HG03520 (cell line): ENCODE results near the gene CIAO3.

ENCODE experiments used
- ATAC-seq: cut with Tn5 transposase; IDR thresholded peaks from one replicate; pipeline ENCODE4 v1.9.1; 2021; ENCODE audit warnings: mild to moderate bottlenecking, moderate library complexity; ENCODE audit not compliant: unreplicated experiment

Gene CIAO3

DNA sequence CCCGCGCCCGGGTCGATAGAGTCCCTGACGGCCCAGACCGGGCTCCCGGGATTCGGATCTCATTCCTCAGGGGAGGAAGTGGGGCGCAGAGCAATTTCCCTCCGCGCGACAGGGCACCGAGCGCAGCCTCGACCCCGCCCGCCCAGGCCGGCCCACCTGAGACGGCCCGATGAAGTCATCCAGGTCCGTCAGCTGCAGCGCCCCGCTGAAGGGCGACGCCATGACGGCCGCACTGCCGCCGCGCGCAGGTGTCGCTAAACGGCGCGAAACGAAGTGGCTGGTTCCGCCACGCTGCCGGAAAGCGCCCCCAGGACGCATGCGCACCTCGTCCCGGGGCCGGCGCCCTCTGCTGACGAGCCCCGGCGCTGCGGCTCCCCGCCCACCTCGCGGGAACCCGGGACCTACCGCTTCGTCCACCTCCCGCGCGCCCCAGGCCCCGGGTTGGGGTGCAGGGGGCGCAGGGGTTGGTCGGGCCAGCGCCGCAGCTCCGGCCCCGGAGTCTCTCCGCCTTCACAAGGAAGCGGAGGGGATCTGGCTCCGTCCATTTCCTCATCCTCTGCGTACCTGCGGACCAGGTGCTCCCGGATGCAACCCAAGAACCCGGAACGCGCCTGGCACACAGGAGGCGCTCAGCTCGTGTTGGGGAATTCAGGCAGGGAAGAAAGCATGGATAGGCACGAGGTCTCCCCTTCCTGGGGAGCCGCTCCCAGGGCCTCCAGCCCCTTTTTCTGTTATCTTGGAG is at the start of gene CIAO3:
Gene CIAO3, minus strand, starts transcription at position 234 of the 742 bp plus-strand sequence. Its CDS starts 12 bp downstream, at position 222.
- peak; percentile 62 for ATAC-seq

DNA sequence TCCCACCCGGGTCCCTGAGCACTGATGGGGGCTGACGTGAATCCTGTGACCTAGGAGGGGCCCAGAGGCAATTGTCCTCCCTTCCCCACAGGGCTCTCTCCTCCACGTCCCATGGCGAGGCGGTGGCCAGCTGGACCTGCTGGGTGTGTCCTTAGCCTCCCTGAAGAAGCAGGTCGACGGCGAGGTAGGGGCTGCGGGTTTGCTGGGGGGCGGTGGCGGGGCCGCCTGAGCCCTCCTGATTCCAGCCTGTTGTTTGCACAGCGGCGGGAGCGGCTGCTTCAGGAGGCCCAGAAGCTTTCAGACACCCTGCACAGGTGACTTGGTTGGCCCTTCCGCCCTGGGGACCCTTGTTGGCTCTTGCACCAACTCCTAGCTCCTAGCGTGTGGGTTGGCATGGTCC is 49.3 kb upstream of the CIAO3 start:
- ATAC-seq: no peak

DNA sequence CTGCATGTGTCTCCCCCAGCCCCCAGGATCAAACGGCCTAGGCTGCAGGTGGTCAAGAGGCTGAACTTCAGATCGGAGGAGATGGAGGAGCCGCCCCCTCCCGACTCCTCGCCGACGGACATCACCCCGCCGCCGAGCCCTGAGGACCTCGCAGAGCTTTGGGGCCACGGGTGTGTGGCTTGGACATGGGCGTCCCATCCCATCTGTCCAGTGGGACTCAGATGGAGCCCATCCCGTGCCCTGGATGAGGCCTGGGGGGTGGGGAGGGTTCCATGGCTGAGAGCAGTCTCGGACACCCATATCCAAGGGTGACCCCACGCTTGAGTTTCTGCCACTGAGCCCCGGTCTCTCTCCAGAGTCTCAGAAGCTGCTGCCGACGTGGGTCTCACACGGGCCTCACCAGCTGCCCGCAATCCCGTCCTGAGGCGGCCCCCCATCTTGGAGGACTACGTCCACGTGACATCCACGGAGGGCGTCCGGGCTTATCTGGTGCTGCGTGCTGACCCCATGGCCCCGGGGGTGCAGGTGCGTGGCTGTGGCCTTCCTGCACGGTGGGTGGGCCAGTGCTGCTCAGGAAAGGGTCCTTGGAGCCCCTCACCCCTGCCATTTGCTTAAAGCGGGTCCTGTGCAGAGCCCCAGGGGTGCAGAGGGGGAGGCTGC is 48.5 kb upstream of the CIAO3 start:
- ATAC-seq: no peak

DNA sequence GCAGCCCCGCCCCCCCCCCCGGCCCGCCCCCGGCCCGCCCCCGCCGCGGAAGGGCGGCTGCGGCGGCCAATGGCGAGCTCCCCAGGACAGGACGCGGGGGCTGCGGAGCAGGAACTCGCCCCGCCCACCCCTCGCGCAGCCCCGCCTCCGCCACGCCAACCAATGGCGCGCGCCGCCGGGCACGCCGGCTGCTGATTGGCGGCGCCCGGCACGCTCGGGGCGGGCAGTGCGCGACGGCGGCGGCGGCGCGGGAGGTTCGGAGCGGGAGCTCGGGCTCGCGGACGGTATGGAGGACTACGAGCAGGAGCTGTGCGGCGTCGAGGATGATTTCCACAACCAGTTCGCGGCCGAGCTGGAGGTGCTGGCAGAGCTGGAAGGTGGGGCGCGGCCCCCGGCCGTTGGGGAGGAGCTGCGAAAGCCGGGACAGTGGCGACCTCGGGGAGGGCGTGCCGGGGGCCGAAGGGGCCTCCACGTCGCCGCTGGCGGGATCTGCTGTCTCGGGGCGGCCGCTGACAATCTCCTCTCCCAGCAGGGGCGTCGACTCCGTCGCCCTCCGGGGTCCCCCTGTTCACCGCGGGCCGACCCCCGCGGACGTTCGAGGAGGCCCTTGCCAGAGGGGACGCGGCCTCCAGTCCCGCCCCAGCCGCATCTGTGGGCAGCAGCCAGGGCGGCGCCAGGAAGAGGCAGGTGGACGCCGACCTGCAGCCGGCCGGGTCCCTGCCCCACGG is 47.8 kb upstream of the CIAO3 start, which contains the start of gene CHTF18:
Gene CHTF18, plus strand, starts transcription at position 222 of the 728 bp plus-strand sequence. Its CDS starts 65 bp downstream, at position 287.
- ATAC-seq: peak; percentile 71

DNA sequence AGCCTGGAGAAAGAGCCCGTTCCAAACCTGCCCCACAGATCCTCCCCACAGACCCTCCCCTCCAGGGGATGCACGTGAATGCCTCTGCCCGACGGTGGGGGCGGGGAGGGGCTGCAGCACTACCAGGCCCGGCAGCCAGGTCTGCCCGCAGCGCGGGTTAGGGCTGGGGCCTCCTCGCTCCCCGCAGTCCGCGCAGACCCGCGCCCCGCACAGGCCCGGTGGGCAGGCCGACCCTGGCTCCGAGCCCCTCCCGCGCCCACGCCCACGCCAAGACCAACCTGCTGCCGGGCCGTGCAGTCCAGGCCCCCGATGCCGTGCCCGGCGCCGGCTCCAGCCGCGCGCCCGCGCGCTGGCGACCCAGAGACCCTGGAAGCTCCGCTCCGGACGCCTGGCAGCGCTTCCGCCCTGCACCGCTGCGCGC is 47.2 kb upstream of the CIAO3 start, which contains the start of gene RPUSD1:
Gene RPUSD1, minus strand, starts transcription at position 404 of the 421 bp plus-strand sequence. CDS start 644 bp downstream, outside the sequence.
- peak; percentile 13 for ATAC-seq

DNA sequence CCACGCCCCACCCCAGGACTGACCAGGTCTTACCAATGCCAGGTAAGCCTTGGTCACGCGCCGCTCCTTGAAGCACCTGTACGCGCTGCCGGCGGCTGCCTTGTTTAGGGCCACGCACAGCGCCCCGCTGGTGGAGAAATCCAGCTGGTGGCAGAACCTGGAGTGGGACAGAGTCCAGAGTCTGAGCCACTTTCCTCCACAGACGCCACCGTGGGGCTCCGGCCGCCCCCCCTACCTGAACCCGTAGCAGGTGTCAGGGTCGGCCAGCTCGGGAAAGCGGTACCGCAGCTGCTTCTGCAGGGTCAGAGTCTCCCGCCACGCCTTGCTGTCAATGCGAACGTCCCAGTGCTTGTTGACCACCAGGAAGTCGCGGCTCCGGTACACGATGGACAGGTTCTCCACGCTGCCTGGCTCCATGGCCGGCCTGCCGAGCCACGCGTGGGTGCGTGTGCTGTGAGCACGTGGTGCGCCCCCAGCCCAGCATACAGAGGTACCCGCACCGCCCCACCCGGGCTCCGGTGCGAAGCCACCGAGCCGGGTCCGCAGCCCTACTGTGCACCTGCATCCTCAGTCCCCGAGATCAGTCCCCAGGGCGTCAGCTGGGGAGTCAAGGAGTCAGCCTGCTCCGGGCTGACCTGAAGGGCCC is 46.6 kb upstream of the CIAO3 start:
- ATAC-seq: no peak

DNA sequence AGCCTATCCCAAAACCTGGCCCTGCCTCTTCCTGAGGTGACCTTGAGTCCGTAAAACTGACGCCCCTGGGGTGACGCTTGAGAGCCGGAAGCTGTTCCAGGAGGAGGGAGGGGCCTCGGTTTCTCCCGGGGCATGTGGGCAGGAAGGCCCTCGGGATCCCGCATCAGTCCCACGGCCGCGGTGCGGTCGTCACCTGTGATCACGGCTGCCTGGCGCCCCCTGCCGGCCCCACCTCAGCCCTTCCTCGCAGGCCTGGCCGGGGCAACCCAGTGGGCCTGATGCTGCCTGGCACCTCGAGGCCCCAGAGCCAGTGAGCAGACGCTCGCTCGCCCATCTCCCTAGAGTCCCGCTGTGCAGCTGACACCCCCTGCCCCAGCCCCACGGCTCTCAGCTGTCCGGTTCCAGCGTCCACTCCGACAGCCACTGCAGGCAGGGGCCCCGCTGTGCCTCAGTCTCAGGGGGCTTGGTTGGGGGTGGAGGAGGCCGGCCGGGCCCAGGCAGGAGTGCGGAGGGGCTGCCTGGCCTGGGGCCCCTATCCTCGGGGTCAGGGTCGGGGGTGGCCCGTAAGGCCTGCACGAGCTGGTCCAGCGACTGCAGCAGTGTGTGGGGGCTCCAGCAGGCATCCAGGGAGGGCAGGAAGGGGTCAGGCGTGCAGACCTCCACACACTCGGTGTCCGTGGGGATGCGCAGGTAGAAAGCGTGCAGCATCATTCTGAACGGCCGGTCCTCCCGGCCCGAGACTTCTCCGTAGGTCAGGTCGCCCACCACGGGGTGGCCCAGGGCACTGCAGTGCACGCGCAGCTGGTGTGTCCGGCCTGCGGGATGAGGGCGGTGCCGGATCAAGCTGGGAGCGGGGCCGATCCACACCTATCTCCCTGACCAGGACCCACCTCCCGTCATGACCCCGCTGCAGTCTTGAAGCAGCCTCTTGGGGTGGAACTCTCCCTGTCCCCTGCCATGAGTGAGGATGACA is 45.1 kb upstream of the CIAO3 start:
- ATAC-seq: no peak

DNA sequence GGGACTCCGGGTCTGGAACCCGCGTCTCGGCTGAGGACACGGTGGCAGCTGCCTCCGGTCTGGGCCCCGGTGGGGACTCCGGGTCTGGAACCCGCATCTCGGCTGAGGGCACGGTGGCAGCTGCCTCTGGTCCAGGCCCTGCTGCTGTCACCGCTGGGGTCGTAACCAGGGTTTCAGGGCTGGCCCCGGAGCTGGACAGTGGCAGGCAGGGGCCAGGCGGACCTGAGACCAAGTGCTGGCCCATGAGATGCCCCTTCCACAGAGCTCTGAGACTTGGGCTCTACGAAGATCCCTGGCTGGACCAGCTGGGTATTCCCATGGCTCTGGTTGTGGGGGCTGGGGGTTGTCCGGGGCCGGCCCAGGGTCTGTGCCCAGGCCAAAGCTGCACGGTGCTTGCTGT is 43.6 kb upstream of the CIAO3 start:
- no peak for ATAC-seq

DNA sequence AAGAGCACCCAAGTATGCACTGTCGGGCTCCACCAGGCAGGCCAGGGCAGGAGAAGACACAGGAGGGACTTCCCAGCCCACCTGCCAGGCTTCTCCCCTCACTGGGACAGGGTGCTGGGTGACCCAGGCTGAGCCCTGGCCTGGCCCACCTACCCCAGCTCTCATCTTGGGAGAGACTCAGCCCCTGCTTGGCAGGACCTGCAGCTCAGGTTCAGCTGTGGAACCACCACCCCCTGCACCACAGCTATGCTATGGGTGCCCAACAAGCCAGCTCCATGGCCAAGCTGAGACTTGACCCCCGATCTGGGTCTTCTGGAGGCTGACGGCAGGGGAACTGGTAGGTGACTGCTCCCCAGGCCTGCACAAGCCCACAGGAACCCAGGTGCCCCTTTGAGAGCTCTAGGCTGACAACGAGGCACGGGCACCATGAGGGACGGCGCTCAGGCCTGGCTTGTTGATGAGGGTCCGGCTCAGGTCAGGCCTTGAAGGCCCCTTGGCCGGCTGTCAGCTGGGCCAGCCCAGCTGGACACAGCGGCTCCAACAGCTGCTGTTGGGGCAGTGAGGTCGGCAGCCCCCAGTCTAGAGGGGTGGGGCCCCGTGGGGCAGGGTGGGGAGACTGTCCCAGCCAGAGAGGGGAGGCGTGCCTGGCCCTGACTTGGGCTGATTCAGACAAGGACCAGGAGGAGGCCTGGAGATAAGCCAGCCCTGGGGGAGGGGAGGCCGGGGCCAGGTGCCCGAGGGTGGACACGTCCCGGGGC is 42.8 kb upstream of the CIAO3 start:
- ATAC-seq: no peak

DNA sequence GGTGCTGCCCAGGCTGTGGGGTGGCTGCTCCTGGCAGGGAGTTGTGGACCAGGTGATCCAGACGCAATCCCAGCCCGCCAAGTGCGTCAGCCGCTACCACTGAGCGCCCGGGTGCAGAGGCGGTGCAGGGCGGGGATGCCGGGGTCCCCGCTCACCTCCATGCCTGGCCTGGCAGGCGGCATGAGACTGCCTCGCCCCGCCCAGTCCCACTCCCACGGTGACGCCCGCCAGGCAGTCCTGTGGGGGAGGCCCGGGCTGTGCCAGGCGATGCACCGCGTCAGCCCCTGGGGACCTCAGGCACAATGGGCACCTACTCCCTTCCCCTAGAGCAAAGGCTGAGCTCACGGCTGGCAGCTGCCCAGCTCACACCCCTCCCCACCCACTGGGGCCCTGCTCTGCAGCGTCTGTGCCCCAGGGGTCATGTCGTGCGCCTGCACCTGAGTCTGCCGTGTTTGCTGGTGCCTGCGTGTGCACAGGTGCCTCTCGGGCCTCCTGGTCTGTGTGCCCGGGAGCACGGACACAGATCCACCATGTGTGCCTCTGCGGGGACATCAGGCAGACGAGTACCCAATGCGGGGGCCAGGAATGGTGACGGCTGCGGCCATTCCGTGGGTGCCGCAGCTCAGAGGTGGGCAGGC is 42.1 kb upstream of the CIAO3 start:
- ATAC-seq: no peak

DNA sequence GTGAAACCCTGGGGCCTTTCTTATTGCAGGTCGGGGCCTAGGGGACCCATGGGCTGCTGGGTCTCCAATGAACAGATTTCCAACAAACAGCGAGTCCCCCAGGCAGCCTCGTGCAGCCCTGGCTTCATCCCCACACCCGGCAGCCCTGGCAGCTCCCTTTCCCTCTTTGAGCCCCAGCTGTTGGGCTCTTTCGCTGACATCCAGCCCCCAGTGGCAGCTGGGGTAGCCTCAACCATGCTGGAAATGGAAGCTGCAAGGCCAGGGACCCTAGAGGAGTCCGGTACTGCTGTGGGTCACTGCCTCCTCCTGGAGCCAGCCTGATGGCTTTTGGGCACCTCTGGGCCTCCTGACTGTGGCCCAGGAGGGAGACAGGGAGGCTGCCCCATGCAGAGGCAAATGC is 41.5 kb upstream of the CIAO3 start:
- ATAC-seq: no peak

DNA sequence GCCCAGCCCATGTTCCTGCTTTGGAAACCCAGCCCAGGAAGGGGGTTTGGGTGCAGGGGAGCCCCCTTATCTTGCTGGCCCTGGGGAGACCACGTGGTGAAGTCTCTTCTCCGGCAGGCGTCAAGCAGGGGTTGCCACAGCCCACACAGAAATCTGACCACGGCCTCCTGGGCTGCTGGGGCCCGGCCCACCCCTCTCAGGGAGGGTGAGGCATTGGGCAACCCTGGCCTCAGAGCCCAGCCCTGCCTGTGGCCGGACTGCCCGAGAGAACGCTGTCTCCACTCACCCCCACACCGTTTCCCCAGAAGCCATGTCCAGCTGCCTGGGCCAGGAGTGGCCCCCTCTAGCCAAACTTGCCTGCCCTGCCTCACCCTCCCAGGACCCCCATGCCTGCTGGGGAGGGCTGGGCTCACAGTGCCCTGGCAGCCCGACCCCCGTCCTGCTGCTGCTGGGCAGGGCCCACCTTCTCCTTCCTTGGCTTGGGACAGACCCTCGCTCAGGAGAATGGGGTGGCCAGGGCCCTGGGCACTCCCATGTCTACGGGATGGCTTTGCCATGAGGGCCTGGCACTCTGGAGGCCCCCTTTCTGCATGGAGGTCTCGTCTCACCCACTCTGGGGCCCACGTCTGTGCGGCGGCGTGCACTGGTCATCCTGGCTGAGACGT is 40.7 kb upstream of the CIAO3 start:
- ATAC-seq: no peak

DNA sequence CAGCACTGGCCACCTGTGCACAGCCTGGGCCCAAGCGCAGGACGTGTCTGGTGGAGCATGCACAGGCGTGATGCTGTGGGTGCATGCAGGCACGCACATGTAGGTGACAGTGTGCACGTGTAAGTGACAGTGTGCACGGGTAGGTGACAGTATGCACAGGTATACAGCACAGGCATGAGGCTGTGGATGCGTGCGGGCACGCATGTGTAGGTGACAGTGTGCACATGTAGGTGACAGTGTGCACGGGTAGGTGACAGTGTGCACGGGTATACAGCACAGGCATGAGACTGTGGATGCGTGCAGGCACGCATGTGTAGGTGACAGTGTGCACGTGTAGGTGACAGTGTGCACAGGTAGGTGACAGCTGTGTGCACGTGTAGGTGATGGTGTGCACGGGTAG is 39.5 kb upstream of the CIAO3 start:
- ATAC-seq: no peak

DNA sequence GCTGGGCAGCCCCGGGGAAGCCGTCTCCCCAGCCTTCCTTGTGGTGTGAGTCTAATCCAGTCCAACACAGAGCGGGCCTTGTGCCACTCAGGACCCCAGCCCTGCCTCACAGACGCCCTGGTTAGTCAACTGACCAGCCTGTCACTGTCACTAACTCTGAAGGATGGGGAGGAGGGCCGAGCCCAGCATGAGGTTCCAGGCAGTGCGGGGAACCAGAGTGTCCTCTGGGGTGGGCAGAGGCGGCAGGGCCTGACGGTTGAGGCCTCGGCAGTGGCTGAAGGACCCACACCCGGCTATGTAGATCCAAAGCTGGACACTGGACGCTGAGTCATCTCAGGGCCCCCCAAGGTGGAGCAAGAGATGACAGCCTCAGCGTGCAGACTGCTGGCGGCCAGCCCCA is 38.8 kb upstream of the CIAO3 start:
- no peak for ATAC-seq

DNA sequence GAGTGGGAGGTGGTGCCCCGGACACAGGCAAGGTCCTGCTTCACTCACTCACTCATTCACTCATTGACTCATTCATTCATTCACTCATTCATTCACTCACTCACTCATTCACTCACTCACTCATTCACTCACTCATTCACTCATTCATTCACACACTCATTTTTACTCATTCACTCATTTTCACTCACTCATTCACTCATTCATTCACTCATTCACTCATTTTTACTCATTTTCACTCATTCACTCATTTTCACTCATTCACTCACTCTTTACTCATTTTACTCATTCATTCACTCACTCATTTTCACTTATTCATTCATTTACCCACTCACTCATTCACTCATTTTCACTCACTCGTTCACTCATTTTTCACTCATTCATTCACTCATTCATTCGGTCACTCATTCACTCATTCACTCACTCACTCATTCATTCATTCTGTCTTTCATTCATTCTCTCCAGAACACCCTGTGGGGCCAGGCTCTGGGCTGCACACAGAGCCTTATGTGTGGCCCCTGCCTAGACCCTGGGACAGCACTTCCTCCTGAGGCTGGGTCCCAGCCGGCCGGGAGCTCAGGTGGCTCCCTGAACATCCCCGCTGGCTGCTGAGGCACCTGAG is 38.2 kb upstream of the CIAO3 start:
- ATAC-seq: no peak

DNA sequence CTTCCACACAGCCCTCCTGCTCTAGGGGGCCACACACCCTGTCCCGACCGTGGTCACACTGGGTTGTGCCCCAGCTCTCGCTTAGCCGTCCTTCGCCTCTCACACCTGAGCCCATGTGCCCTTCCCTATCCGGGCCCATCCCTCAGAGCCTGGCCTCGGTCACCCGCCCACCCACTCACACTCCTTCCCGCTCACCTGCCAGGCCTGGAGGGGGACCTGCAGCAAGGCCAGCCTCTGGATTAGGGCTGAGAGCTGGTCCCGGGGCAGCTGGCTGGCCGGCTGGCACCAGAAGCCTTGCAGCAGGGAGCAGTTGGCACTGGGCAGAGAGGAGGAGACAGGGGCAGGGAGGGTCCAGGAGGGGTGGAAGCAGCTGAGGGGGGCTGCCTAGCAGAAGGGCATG is 37.6 kb upstream of the CIAO3 start:
- ATAC-seq: no peak

DNA sequence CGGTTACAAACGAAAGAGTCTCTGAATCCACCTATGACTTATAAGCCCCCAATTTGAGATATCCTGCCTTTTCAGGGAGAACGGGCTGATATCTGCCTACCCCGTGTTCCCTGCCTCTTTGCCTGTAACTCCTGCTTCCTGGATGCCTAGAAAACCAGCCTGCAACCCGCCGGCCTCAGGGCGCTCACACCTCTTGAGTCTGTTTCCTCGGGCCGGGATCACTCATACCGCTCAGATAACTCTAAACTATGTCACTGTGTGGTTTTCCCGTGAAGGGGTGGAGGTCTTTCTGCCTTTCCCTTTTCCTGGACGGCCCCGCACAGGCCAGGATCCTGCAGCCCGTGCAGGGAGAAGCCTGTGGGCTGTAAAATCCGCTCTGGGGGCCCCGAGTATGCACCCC is 37.0 kb upstream of the CIAO3 start:
- no peak for ATAC-seq

DNA sequence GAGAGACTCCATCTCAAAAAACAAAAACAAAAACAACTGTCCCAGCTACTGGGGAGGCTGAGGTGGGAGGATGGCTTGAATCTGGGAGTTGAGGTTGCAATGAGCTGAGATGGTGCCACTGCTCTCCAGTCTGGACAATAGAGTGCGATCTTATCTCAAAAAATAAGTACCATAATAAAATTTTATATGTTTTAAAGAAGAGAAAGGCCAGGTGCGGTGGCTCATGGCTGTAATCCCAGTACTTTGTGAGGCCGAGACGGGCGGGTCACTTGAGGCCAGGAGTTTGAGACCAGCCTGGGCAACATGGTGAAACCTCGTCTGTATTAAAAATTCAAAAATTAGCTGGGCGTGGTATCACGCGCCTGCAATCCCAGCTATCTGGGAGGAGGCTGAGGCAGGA is 36.0 kb upstream of the CIAO3 start:
- ATAC-seq: no peak
